Eye (tissue), 1 donor: ENCODE data around the gene RAB4B.
"Not testable (repeated sequence)": the region's sequence is repeated elsewhere in the genome, so short reads cannot be mapped to it uniquely, and the experiment has no call there.

Source experiments
- DNase-seq: peaks from one replicate; pipeline ENCODE4 v3.0.0-alpha.2; 2015

The RAB4B gene

DNA sequence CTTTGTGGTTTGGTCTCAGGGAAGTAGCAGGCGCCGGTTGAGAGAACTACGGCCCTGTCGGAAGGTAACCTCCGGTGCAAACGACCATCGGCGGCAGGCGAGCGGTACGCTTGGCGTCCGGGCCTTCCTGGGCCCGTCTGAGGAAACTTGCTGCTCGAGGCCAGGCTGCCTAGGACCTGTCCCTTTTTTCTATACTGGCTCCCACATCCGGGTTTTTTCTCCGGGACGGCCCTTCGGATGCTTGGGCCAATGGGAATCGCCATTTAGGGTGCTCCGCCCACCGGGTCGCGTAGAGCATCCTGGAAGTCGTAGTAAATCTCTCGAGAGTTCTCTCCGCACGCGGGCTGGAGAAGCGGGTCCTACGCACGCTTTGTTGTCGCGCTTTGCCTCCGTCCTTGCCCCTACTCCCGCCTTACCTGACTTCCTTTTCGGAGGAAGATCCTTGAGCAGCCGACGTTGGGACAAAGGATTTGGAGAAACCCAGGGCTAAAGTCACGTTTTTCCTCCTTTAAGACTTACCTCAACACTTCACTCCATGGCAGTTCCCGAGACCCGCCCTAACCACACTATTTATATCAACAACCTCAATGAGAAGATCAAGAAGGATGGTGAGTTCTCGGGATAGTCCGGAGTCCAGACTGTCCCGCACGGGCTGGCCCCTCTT is 27.0 kb upstream of the RAB4B start, which contains the start of gene SNRPA:
TSS of gene SNRPA (plus strand) at position 330 of the 664 bp plus-strand sequence. CDS start at position 536, 206 bp downstream.
- peak; percentile 100 for DNase-seq

DNA sequence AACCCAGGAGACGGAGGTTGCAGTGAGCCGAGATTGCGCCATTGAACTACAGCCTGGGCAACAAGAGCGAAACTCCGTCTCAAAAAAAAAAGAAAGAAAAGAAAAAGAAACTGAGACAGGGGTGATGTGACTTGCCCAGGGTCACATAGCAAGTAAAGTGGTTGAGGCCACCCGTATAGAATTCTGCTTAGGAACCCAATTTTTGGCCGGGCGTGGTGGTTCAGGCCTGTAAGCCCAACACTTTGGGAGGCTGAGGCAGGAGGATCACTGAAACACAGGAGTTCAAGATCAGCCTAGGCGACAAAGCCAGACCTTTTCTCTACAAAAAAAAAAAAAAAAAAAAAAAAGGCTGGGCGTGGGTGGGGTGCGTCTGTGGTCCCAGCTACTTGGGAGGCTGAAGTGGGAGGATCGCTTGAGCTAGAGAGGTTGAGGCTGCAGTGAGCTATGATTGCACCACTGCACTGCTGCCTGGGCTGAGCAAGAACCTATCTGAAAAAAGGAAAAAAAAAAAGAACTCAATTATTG is 25.7 kb upstream of the RAB4B start:
- DNase-seq, result no peak

DNA sequence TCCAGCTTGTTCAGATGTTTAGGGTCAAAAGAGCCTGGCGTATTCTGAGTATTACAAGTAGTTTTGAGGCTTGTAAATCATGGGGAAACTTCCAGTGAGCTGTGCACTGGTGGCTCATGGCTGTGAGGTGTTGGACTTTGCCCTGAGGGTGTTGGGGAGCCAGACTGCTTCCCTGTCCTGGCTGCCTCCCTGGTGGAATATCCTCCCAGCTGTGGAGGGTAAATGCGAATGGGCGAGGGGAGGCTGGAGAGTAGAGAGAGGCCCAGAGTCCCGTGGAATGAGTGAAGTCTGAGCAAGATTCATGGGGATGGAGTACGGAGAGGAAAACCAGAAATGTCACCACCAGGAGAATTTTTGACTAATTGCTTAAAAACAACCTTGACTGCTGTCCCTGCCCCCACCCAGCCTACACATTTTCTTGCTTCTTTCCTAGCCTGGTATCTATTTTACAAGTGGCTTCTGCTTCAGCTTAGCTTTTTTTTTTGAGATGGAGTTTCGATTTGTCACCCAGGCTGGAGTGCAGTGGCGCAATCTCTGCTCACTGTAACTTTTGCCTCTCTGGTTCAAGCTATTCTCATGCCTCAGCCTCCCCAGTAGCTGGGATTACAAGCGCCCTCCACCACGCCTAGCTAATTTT is 23.3 kb upstream of the RAB4B start:
- DNase-seq, result no peak

DNA sequence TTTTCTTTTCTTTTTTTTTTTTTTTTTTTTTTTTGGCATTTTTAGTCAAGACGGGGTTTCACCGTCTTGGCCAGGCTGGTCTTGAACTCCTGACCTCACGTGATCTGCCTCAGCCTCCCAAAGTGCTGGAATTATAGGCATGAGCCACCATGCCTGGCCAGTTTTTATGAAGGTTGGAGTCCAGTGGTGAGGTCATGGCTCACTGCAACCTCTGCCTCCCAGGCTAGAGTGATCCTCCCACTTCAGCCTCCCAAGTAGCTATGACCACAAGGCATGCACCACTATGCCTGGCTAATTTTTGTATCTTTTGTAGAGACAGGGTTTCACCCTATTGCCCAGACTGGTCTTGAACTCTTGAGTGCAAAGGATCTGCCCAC is 22.8 kb upstream of the RAB4B start:
- DNase-seq, result no peak

DNA sequence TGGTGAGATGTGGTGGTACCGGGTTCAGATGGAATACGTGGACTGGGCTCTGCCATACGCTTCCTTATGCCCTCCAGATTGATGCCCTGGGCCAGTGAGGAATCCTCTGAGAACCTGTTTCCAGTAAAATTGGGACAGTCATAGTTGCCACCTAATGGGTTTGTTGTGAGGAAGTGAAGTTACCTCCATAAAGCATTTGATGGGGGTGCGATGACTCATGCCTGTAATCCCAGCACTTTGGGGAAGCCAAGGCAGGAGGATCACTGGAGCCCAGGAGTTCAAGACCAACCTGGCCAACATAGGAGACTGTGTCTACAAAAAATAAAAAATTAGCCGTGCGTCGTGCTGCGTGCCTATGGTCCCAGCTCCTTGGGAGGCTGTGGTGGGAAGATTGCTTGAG is 22.3 kb upstream of the RAB4B start:
- no peak for DNase-seq

DNA sequence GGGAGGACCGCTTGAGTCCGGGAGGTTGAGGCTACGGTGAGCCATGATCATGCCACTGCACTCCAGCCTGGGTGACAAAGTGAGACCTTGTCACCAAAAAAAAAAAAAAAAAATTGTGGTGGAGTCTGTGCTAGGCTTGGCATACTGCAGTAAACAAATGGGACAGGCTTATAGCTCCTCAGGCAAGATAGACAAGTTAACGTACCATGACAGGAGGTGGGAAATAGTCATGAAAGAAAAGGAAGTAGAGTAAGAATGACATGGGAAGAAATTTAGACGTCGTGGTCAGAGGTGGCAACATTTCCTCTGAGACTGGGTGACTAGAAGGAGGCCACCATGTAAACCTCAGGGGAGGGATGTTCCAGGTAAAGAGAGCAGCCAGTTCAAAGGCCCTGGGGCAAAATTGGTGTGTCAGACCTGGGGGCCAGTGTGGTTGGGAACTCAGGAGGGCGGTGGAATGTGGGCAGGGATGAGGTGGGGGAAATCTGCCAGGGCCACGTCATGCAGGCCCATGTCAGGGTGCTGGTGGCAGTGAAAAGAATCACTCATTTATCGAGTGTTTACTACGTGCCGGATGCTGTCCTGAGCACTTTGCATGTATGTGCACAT is 21.4 kb upstream of the RAB4B start:
- DNase-seq, result no peak

DNA sequence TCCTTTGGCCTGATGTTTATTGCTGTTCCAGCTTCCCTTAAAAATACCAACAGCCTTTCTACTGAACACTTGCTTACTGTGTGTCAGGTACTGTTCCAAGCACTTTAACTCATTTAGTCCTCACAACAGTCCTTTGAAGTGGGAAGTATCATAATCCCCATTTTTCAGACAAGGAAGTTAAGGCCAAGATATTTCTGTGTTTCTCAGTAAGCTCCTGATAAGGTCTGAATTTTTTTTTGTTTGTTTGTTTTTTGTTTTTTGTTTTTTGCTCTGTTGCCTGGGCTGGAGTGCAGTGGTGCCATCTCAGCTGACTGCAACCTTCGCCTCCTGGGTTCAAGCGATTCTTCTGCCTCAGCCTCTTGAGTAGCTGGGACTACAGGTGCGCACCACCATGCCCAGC is 19.6 kb upstream of the RAB4B start:
- no peak for DNase-seq

DNA sequence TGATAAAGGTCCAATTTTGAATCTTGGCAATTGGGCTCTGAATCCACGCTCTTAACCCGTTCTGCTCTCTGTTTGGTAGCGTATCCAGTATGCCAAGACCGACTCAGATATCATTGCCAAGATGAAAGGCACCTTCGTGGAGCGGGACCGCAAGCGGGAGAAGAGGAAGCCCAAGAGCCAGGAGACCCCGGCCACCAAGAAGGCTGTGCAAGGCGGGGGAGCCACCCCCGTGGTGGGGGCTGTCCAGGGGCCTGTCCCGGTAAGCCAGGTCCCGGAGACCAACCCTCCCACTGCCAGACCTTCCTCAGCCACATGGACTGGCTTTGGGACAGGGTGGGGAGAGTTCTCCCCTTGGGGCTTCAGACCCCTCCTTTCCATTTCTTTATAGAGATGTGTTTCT is 18.7 kb upstream of the RAB4B start:
- DNase-seq, result no peak

DNA sequence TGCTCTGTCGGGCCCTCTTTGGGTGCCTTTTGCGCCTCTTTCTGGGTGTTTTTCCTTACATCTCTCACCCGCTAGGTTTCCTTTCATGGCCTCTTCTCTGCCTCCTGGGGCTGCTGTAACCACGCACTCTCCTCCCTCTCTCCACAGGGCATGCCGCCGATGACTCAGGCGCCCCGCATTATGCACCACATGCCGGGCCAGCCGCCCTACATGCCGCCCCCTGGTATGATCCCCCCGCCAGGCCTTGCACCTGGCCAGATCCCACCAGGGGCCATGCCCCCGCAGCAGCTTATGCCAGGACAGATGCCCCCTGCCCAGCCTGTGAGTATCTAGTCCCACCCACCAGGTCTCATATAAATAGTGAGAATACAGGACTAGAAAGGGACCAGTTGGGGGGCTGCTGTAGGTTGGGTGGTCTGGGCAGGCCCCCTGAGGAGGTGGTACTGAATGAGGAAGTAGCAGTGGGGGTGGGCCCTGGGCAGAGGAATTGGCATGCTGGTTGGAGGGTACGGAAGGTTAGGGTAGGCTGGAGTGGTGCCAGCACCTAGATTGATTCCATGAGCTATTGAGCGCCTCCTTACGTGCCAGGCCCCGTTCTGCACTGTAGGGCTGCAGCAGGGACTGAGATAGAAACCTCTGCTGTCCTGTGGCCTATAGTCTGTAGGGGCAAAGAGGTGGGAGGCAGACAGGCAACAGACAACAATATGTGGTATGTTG is 15.1 kb upstream of the RAB4B start:
- no peak for DNase-seq

DNA sequence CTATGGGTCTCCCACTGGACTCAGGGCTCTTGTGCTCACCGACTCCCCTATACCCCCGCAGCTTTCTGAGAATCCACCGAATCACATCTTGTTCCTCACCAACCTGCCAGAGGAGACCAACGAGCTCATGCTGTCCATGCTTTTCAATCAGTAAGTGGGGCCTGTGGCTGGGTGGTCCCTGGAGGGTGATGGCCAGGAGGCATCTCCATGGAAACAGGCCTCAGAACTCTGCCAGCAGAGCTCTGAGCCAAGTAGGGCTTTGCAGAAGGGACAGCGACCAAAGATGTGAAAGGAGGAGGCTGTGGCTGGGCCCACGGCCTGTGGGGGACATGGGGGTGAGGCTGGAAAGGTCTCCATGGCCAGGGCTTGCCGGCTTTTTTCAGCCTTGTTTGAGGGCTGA is 14.5 kb upstream of the RAB4B start:
- no peak for DNase-seq

DNA sequence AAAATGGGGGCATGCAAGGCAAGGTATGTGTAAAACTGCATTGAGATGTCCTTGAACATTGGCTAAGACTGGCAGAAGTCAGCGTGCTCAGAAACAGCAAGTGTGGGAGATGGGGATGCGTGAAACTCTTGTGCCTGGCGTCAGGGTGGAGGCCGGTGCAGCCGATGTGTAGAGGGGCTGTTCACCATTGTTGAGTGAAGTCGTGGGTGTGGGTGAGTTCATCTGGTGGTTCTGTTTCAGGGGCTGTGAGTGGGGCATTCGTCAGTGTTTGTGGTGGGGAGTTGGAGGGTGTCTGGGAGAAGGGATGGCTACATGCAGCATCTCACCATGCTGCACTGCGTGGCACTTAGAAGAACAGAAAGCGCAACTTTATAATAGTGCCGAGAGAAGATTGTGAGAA is 14.1 kb upstream of the RAB4B start:
- no peak for DNase-seq

DNA sequence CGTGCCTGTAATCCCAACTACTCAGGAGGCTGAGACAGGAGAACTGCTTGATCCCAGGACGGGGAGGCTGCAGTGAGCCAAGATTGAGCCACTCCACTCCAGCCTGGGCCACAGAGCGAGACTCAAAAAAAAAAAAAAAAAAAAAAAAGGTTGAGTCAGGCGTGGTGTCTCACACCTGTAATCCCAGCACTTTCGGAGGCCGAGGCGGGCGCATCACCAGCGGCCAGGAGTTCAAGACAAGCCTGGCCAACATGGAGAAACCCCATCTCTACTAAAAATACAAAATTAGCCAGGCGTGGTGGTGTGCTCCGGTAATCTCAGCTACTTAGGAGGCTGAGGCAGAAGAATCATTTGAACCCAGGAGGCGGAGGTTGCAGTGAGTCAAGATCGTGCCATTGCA is 11.7 kb upstream of the RAB4B start:
- not testable (repeated sequence) for DNase-seq

DNA sequence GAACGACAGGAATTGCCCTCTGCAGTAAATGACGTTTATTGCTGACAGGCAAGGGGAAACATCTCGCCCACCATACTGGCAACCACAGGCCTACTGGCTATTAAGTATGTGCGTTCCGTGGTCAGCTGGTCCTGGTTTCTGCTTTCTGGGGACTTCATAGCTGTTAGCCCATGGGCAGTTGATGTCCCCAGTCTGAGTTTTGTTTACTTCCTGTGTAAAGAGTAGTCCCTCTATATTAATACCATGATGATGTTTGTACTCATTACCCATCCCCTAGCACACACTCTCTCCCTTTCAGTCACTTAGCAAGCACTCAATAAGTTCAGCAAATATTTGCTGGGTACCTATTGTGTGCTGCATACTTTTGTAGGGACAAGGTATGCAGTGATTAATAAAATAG is 9.2 kb upstream of the RAB4B start:
- DNase-seq, result no peak

DNA sequence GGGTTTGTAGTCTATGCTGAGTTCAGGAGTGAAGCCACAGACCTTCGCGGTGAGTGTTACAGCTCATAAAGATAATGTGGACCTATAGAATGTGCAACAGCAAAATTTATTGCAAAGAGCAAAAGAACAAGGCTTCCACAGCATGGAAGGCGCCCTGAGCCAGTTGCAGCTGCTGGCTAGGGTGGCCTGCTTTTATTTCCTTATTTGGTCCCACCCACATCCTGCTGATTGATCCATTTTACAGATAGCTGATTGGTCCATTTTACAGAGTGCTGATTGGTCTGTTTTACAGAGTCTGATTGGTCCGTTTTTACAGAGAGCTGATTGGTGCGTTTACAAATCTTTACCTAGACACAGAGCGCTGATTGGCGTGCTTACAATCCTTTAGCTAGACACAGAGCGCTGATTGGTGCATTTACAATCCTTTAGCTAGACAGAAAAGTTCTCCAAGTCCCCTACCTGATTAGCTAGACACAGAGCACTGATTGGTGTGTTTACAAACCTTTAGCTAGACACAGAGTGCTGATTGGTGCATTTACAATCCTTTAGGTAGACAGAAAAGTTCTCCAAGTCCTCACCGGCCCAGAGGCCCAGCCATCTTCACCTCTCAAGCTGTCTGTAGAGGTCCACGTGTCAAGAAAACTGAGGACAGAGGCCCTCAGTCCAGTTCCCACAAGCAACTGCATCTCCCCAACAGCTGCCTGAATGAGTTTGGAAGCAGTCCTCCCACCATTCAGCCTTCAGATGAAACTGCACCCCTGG is 6.8 kb upstream of the RAB4B start:
- not testable (repeated sequence) for DNase-seq

DNA sequence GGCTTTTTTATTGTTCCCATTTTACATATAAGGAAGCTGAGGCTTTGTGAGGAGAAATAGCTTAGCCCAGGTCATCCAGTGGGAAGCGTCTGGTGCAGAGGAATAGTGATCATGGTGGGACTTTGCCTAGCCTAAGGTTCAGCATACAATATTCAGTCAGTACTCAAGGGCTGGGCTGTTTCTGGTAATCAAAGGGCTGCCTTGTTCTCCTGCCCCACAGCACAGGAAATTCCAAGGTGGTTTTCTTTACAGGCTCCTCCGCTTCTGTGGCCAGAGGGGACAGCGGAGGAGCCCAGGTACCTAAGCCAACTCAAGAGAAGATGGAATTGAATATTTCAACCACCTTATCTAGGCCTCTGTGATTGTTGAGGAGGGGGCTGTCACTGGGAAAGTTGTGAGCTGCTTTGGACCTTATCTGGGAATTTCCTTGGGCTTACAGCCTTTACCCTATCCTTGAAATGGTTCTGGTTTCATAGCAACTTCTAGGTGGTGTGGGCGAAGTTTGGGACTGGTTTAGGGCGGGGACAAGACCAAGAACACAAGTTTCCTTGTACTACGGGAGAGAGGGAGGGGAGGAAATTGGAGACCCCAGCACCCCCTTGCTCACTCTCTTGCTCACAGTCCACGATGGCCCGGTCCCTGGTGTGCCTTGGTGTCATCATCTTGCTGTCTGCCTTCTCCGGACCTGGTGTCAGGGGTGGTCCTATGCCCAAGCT is 3.0 kb upstream of the RAB4B start, which contains the start of gene MIA:
TSS of gene MIA (plus strand) at position 606 of the 716 bp plus-strand sequence. CDS start at position 628, 22 bp downstream.
- no peak for DNase-seq

DNA sequence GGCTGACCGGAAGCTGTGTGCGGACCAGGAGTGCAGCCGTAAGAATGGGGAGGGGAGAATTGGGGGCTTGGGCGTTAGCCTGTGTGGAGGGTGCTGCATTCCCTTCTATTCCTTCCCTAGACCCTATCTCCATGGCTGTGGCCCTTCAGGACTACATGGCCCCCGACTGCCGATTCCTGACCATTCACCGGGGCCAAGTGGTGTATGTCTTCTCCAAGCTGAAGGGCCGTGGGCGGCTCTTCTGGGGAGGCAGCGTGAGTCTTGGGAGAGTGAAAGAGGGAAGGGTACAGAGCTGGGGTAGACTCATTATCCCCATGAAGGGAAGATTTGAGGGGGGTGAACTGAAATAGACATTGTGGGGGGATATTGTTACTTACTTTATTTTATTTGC is 2.4 kb upstream of the RAB4B start:
- DNase-seq, result no peak

DNA sequence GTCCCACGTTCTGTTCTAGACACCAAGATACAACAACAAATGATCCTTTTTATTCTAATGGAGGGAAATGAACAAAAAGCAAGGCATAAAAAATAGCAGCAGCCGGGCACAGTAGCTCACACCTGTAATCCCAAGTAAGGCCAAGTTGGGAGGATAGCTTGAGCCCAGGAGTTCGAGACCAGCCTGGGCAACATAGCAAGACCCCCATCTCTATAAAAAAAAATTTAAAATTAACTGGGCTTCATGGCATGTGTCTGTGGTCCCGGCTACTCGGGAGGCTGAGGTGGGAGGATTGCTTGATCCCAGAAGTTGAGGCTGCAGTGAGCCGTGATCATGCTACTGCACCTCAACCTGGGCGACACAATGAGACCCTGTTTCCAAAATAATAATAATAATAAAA is 1.7 kb upstream of the RAB4B start:
- no peak for DNase-seq

DNA sequence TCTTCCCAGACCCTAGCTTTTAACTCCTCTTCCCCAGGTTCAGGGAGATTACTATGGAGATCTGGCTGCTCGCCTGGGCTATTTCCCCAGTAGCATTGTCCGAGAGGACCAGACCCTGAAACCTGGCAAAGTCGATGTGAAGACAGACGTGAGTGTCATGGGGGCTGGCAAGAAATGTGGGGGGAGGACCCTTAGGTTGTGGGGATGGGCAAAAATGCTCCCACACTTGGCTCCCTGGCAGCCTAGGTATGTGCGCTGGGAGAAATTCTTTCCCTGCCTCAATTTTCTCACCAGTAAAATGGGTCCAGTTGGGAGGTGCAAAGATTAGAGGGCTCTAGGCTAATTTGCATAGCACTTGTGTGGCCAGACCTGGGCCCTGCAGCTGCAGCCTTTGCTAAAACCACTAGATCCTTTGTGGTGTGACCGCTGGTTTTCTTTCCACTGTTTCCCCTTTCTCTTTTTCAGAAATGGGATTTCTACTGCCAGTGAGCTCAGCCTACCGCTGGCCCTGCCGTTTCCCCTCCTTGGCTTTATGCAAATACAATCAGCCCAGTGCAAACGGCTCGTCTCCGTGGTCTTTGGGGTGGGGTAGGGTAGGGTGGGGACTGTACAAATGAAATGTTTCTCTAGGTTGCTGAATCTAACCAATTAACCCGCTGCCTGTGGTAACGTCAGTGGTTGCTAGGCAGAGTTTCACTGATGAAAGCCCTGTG is 959 bp upstream of the RAB4B start:
- peak; percentile 98 for DNase-seq

DNA sequence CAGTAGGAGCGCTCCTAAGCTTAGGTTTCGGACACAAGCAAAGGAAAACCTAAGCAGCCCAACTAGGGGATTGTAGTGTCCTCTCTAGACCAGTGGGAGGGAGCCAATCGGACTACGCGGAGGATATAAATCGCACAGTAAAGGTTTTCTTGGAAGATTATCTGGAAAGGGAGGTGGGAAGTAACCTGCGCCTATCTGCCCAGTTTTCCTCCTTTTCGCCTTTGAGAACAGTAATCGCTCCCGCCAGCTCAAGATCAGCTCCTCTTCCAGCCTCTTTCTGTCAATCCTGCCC is 456 bp upstream of the RAB4B start:
- DNase-seq, result no peak

DNA sequence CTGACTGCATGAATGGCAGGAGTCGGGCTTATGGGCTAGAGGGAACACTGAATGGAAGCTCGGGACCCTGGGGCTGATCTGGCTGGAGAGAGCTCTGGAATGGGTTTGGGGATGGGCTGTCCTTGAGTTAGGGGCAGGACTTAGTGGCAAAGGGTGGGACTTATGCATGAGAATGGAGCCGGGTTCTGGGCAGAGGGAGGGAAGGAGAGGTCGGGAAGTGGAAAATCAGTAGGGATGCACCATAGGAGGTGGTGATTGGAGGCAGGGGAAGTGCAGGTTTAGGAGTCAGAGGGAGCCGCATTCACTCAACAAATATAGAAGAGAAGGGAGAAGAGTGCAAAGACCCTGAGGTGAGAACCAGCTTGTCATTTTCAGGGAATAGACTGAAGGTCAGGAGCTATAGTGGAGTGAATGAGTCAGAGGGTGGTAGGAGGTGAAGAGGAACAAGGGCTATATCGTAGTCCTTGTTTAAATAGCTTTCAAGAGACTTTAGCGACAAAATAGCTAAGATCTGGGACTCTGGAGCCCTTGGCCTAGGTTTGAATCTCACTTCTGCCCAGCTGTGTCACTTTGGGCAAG is 748 bp downstream of the RAB4B start:
- no peak for DNase-seq

DNA sequence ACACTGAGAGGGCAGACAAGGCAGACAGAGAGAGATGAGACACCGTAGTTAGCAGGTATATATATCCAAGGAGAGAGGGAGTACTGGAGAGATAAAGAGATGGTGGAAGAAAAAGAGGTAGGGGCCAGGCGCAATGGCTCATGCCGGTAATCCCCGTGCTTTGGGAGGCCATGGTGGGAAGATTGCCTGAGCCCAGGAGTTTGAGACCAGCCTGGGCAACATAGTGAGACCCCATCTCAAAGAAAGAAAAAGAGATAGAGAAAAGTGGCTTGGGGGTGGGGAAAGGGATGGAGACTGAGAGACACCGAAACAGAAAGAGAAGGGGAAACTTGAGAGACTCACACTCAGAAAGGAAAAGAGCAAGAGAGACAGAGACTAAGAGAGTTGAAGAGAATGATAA is 2.5 kb downstream of the RAB4B start:
- DNase-seq, result no peak
